H1 (cell line): Measurements from ENCODE around the gene PDE8A. TPM values are rescaled to one million over a fixed set of nuclear protein-coding genes. Genes with fewer than 3 reads are reported as not detected.

Experiments used
- EZH2 ChIP-seq: fragments of 200-600 bp; sonication (generic); IDR thresholded peaks from 2 replicates; pipeline ENCODE4 v1.7.1; 2012; ENCODE audit warnings: low read depth, mild to moderate bottlenecking, moderate library complexity, low read length, inconsistent platforms; ENCODE audit not compliant: severe bottlenecking
- HDAC6 ChIP-seq: IDR thresholded peaks from one replicate; pipeline ENCODE4 v1.7.1; 2012; ENCODE audit warnings: low read depth, mild to moderate bottlenecking, inconsistent platforms, low read length, moderate library complexity
- RAD21 ChIP-seq, 2 experiments: IDR thresholded peaks in 1 of 2; conservative IDR thresholded peaks in 1 of 2; 2 replicates each; pipeline ENCODE4 v1.6.1; 2011; ENCODE audit warnings: low read depth in 2 of 2, low read length in 2 of 2, improper control_type of control experiment in 1 of 2, inconsistent platforms in 1 of 2, mild to moderate bottlenecking in 1 of 2, moderate library complexity in 1 of 2
- TEAD4 ChIP-seq: IDR thresholded peaks from 2 replicates; pipeline ENCODE4 v1.6.1; 2012; ENCODE audit warnings: low read depth, low read length, inconsistent platforms, mixed read lengths
- polyA plus RNA-seq, 7 experiments: library from polyadenylated mRNA; depleted of rRNA in 3 of 7; stranded (reverse) in 5 of 7; unstranded in 2 of 7; fragments of >200 nt in 5 of 7; fragments of 200-250 nt in 2 of 7; gene quantifications; 1 replicate in 5 of 7; 2 replicates in 1 of 7; 4 replicates in 1 of 7; pipeline versions ENCODE4 v1.2.1 to v1.2.3, GENCODE V29; 2011 to 2013; ENCODE audit warnings: missing spikeins in 2 of 7, mixed read lengths in 2 of 7
- total RNA-seq: library from RNA; stranded (reverse); fragmentation: NEBNext Ultra II Directional; extraction: Animal tissue kit (Norgen Biotek cat#: 25700); gene quantifications from 2 replicates; pipeline ENCODE4 v1.2.1, GENCODE V29; 2021

Gene PDE8A
- total and polyA plus RNA-seq, 2 of the 8 experiments (the other 6 are each of a cell fraction or from before 2014, with no cell fraction given) = 6.9 to 7.8 TPM

DNA sequence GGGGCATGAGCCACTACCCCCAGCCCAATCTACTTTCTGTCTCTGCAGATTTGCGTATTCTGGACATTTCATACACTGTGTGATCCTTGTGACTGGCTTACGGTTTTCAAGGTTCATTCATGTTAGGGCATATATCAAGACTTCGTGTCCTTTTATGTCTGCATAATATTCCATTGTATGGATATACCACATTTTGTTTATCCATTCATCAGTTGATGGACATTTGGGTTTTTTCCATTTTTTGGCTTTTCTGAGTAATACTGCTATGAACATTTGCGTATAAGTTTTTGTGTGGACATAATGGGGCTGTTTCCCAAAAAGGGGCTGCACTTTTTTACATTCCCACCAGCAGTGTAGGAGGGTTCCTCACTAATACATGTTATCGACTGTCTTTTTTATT lies 106.6 kb downstream of the PDE8A start (continued):
- TF ChIP-seq RAD21 (IDR thresholded peaks at IDR 0.05 in 1 of 2, conservative IDR thresholded peaks at IDR 0.05 in 1 of 2; ENCODE audit: low read depth in 2 of 2, low read length in 2 of 2) = no peak
- TF ChIP-seq HDAC6 = no peak
- no peak for TF ChIP-seq EZH2
- TF ChIP-seq TEAD4 = no peak
